Skeletal muscle cell (primary cell): ENCODE measurements around the gene IFT74.

Experiments
- DNase-seq: peaks from one replicate; pipeline ENCODE4 v3.0.0-alpha.2; 2010; ENCODE audit warnings: low read depth
- H3K4me3 ChIP-seq: 2 replicates; pipeline ENCODE4 v1.5.1; 2011; ENCODE audit warnings: low read depth, mild to moderate bottlenecking, control low read depth, low read length, moderate library complexity

The IFT74 gene

GRCh38 chr9:26971721-26972120 is 15.5 kb downstream of the IFT74 start:
- DNase-seq: no peak
- H3K4me3 ChIP-seq: no peak overlapping the region

- no peak for DNase-seq
- no peak overlapping the region for H3K4me3 ChIP-seq
Measured at GRCh38 chr9:26973989-26974388, 17.8 kb downstream of the IFT74 start.

GRCh38 chr9:26974927-26975326 is 18.7 kb downstream of the IFT74 start:
- DNase-seq: no peak
- no peak overlapping the region for H3K4me3 ChIP-seq

- DNase-seq: peak; percentile 7
- H3K4me3 ChIP-seq: no peak overlapping the region
Measured at GRCh38 chr9:26975728-26976707, 19.8 kb downstream of the IFT74 start.

GRCh38 chr9:26983340-26983739 is 27.1 kb downstream of the IFT74 start:
- no peak overlapping the region for H3K4me3 ChIP-seq
- DNase-seq: no peak

GRCh38 chr9:26995810-26996209 is 39.6 kb downstream of the IFT74 start:
- H3K4me3 ChIP-seq: no peak overlapping the region
- DNase-seq: no peak

- no peak for DNase-seq
Measured at GRCh38 chr9:27003426-27004077, 47.3 kb downstream of the IFT74 start.

GRCh38 chr9:27005491-27005890 is 49.3 kb downstream of the IFT74 start, which contains the start of gene LRRC19:
TSS of gene LRRC19 (minus strand) at chr9:27005672. CDS start at chr9:26999694, 5,978 bp downstream.
- DNase-seq: no peak
- H3K4me3 ChIP-seq: no peak within 1 kb of the TSS

More at GRCh38 chr9:27003426-27004077, 47.3 kb downstream of the IFT74 start:
- no peak overlapping the region for H3K4me3 ChIP-seq

GRCh38 chr9:27019589-27019988 is 63.4 kb downstream of the IFT74 start:
- peak; percentile 26 for DNase-seq
- no peak overlapping the region for H3K4me3 ChIP-seq

- no peak overlapping the region for H3K4me3 ChIP-seq
- DNase-seq: no peak
Measured at GRCh38 chr9:27022920-27023319, 66.7 kb downstream of the IFT74 start.

GRCh38 chr9:27029186-27029585 is 73.0 kb downstream of the IFT74 start:
- no peak overlapping the region for H3K4me3 ChIP-seq
- no peak for DNase-seq

GRCh38 chr9:27033815-27034403 is 77.7 kb downstream of the IFT74 start:
- H3K4me3 ChIP-seq: no peak overlapping the region
- DNase-seq: peak; percentile 14

- H3K4me3 ChIP-seq: no peak overlapping the region
- DNase-seq: no peak
Measured at GRCh38 chr9:27037499-27037898, 81.3 kb downstream of the IFT74 start.

- H3K4me3 ChIP-seq: no peak overlapping the region
- DNase-seq: no peak
Measured at GRCh38 chr9:27041746-27042145, 85.5 kb downstream of the IFT74 start.

- no peak for DNase-seq
- no peak overlapping the region for H3K4me3 ChIP-seq
Measured at GRCh38 chr9:27042476-27042875, 86.3 kb downstream of the IFT74 start.

- no peak overlapping the region for H3K4me3 ChIP-seq
- DNase-seq: no peak
Measured at GRCh38 chr9:27043176-27043575, 87.0 kb downstream of the IFT74 start.

- H3K4me3 ChIP-seq: no peak overlapping the region
- DNase-seq: no peak
Measured at GRCh38 chr9:27047136-27047535, 90.9 kb downstream of the IFT74 start.

GRCh38 chr9:27053369-27054022 is 97.3 kb downstream of the IFT74 start:
- H3K4me3 ChIP-seq: no peak overlapping the region
- DNase-seq: no peak

- no peak for DNase-seq
- H3K4me3 ChIP-seq: no peak overlapping the region
Measured at GRCh38 chr9:27054125-27054524, 97.9 kb downstream of the IFT74 start.

GRCh38 chr9:27054841-27055240 is 98.6 kb downstream of the IFT74 start:
- H3K4me3 ChIP-seq: no peak overlapping the region
- DNase-seq: no peak
